Astrocyte of the cerebellum (primary cell): Measurements from ENCODE around the gene PSD4.

Experiments
- DNase-seq: peaks from one replicate; pipeline ENCODE4 v3.0.0-alpha.2; 2011; ENCODE audit warnings: low read depth
- H3K4me3 ChIP-seq: 2 replicates; pipeline ENCODE4 v1.5.1; 2011; ENCODE audit warnings: mild to moderate bottlenecking, low read depth, low read length, moderate library complexity
- in situ Hi-C: cut with HindIII; loops from 2 replicates; pipeline ENCODE4 v1.10.0; 2017; ENCODE audit warnings: low sequenced_read_pairs
- TF ChIP-seq, protein P1 (sequence below): IDR thresholded peaks from 2 replicates; pipeline ENCODE4 v1.5.1; 2012; ENCODE audit warnings: low read length, low read depth, moderate library complexity, mild to moderate bottlenecking; ENCODE audit errors: missing control alignments

PSD4 gene

DNA sequence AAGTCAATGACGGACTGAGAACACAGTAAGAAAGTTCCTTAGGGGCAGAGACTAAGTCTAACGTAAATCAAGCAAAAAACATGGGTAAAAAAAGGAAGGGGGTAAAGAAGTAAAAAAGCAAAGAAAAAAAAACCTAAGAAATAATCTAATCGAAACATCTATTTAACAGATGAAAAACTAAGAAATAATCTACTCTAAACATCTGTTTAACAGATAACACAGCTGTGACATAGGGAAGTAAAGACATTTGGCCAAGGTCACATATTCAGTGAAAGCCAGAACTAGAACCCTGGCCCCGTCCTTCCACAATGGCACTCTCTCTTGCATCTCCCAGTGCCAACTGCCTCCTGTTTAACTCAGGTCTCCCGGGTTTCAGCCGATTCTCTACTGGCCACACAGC lies 48.1 kb downstream of the PSD4 start:
- in situ Hi-C loops: no loop called here
- H3K4me3 ChIP-seq: no peak overlapping the region
- no peak for DNase-seq
- TF ChIP-seq, protein P1, sequence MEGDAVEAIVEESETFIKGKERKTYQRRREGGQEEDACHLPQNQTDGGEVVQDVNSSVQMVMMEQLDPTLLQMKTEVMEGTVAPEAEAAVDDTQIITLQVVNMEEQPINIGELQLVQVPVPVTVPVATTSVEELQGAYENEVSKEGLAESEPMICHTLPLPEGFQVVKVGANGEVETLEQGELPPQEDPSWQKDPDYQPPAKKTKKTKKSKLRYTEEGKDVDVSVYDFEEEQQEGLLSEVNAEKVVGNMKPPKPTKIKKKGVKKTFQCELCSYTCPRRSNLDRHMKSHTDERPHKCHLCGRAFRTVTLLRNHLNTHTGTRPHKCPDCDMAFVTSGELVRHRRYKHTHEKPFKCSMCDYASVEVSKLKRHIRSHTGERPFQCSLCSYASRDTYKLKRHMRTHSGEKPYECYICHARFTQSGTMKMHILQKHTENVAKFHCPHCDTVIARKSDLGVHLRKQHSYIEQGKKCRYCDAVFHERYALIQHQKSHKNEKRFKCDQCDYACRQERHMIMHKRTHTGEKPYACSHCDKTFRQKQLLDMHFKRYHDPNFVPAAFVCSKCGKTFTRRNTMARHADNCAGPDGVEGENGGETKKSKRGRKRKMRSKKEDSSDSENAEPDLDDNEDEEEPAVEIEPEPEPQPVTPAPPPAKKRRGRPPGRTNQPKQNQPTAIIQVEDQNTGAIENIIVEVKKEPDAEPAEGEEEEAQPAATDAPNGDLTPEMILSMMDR: no peak

DNA sequence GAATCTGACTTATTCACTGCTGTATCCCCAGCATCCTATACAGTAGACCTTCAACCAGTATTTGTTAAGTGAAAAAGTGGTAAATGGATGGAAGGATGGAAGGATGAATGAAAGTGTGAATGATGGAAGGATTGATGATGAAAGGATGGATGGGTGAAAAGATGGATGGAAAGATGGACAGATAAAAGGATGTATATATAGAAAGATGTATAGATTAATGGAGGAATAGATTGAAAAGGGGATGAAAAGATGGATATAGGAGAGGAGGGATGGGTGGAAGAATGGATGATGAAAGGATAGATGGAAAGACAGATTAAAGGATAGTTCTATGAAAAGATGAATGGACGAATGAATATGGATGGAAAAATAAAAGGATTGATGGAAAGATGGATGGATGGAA lies 50.0 kb downstream of the PSD4 start:
- TF ChIP-seq, protein P1: no peak
- H3K4me3 ChIP-seq: no peak overlapping the region
- no peak for DNase-seq
- in situ Hi-C loops: no loop called here

DNA sequence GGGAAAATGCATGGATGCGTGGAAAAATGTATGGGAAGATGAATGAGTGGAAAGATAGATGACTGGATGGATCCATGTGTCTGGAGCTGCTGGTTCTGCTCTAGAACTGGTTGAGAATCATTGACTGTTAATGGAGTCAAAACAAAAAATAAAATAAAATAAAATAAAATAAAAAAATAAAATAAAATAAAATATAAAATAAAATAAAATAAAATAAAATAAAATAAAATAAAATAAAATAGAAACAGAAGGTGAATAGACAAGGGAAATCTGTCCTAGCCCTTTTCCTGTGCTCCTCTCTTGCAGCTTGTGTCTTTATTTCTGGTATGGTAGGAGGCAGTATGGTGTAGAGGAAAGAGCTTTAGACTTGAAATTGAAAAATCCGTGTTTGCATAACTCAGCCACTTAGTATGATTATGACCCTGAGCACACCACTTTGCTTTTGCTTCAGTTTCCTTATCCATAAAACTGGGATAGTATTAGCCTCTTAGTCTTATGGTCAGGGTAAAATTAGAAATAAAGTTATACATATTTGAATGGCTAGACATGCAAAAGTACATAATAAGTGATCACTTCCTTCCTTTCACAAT lies 51.0 kb downstream of the PSD4 start:
- TF ChIP-seq, protein P1: no peak
- DNase-seq: no peak
- no peak overlapping the region for H3K4me3 ChIP-seq
- in situ Hi-C loops: no loop called here

DNA sequence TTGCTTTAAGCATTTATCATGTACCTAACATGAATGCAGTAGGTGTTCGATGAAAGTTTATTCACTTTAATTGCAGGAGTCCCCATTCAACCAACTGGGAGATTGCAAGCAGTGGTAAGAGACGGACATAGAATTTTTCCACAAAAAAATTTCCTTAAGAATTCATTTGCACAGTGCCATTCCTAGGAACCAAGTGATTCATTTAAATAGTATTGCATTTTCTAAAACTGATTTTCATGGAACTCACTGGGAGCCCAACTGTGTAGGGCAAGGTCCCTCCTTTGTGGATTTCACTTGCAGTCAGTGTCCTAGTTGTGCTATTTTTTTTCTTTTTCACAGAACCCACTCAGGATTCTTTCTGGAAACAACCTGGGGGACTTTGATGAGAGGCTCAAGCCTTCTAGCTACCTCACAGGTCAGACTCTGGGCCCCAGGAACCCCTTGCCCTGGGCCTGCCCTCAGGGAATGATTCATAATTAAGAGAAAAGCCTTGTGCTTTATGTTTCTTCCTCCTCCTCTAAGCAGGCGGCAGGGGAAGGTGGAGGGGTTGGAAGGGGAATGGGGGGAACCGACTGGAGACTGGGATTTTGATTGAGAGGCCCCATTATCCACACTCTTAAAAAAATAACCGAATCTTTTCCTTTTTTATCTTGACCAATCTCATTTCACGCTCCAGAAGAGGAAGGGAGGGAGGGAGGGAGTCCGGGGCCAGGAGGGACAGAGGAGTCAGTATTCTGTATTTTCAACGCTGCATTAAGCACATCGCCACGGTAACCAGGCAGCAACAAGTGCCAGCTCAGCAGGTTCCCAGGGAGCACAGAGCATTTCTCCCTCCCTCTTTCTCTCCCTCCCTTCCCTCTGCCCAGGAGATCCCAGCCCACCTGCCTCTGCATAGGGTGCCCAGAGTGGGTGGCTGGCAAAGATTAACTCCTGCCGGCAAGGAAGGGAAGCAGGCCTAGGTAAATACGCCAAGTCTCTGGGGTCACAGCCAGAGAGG lies 51.8 kb downstream of the PSD4 start:
- H3K4me3 ChIP-seq: no peak overlapping the region
- TF ChIP-seq, protein P1: no peak
- in situ Hi-C loops: no loop called here
- DNase-seq: peak; percentile 80

DNA sequence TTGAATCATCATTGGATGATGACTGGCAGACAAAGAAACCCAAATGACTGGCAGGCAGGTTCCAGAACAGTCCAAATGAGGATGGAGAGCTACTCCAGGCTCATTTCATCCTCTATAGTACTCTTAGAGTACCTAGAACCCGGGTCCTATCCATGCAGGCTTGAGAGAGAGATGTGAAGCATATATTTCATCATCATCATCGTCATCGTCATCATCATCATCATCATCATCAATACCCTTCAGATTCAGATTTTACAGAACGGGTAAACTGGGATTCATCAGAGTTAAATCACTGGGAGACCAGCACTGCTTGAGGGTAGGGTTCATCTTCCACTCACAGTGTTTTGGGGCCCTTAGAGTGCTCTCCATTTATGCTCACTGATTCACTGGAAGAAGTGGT lies 52.7 kb downstream of the PSD4 start:
- H3K4me3 ChIP-seq: no peak overlapping the region
- in situ Hi-C loops: no loop called here
- DNase-seq: no peak
- TF ChIP-seq, protein P1: no peak

DNA sequence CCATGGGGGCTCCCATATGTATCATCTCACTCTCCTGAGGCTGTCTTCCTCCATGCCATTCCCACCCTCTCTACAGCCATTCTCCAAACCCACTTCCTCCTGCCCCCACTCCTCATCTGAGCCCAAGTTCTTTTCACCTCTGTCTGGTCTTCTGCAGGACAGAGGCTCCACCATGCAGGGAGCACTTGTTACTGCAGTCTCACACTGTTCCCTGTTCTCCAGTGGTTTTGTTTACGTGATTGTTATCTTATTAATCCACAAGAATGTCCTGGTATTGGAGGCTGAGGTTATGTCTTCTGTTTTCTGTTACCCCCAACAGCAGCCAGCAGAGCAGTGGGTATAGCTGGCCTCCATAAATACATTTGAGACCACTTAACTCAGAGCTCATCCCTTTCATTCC lies 53.5 kb downstream of the PSD4 start:
- no peak overlapping the region for H3K4me3 ChIP-seq
- TF ChIP-seq, protein P1: no peak
- in situ Hi-C loops: no loop called here
- DNase-seq: no peak
